Right lobe of liver (tissue), 6 donors: ENCODE measurements around the gene CLEC16A. TPM values are rescaled to one million over a fixed set of nuclear protein-coding genes. Genes with fewer than 3 reads are reported as not detected.

Source experiments
- ATAC-seq, 4 donors: fragments of 200-7000 bp; cut with Tn5 transposase; one replicate each; pipeline ENCODE4 v1.9.1; 2020; ENCODE audit warnings: mild to moderate bottlenecking in 4 of 4, moderate library complexity in 4 of 4
- DNase-seq, 3 donors: peaks; one replicate each; pipeline ENCODE4 v3.0.0-alpha.2; 2020
- H3K27ac ChIP-seq, 3 donors: fragments of 200-600 bp; one replicate each; pipeline ENCODE4 v1.8.0; 2022
- H3K27me3 ChIP-seq, 2 donors: fragments of 200-600 bp; one replicate each; pipeline ENCODE4 v1.8.0; 2022
- H3K36me3 ChIP-seq, 4 donors: fragments of 200-600 bp; sonication (generic) in 1 of 4; one replicate each; pipeline versions ENCODE4 v1.5.1 to v1.8.0; 2017 to 2022; ENCODE audit warnings: control low read depth in 1 of 4
- H3K4me1 ChIP-seq, 4 donors: fragments of 200-600 bp; sonication (generic) in 1 of 4; one replicate each; pipeline versions ENCODE4 v1.5.1 to v1.8.0; 2017 to 2022; ENCODE audit warnings: control low read depth in 1 of 4
- H3K4me3 ChIP-seq, 3 donors: fragments of 200-600 bp; one replicate each; pipeline ENCODE4 v1.8.0; 2022
- H3K9me3 ChIP-seq, 4 donors: fragments of 200-600 bp; sonication (generic) in 1 of 4; one replicate each; pipeline versions ENCODE4 v1.5.1 to v1.8.0; 2017 to 2022; ENCODE audit warnings: control low read depth in 1 of 4
- POLR2A ChIP-seq: fragments of 450-650 bp; IDR thresholded peaks from one replicate; pipeline ENCODE4 v1.6.1; 2017; ENCODE audit warnings: antibody characterized with exemption, mild to moderate bottlenecking
- WGBS: methylation state at CpG from one replicate; pipeline ENCODE4 v1.1.6; 2018; ENCODE audit warnings: low coverage, low lambda C conversion rate; ENCODE audit not compliant: insufficient coverage; ENCODE audit errors: missing lambda C conversion rate; 5-methylcytosine and 5-hydroxymethylcytosine counted together
- intact Hi-C, 2 donors: fragments of 100-400 bp; cut with DNase I; formaldehyde crosslinking; loops; one replicate each; pipeline versions ENCODE4 v1.11.2 to v1.14.1; 2022
- total RNA-seq, 6 experiments: library from RNA; depleted of rRNA in 2 of 6; stranded (reverse); fragments of >200 nt in 2 of 6; fragmentation: NEBNext Ultra II Directional in 3 of 6; extraction: Animal tissue kit (Norgen Biotek cat#: 25700) in 3 of 6; gene quantifications; one replicate each; pipeline versions ENCODE4 v1.1.0 to v1.2.4, GENCODE V29; 2016 to 2023
- TF ChIP-seq, protein P1 (sequence below), 4 donors: fragments of 200-600 bp in 3 of 4; fragments of 450-650 bp in 1 of 4; IDR thresholded peaks; one replicate each; pipeline versions ENCODE4 v1.5.1 to v1.8.0; 2016 to 2022; ENCODE audit warnings: antibody characterized with exemption in 4 of 4, mild to moderate bottlenecking in 2 of 4
- donor health status: DM: no; HTN: yes; CAD: no.
- donor health status: DM: no; HTN: no; CAD: no.
- donor health status: DM: no; HTN: no; CAD: no.
- donor health status: DM: no; HTN: yes; CAD: no.
- donor health status: DM: no; HTN: yes; CAD: no.

CLEC16A gene
- total RNA-seq, 6 experiments from 2014 or later: 15.2 to 25.9 (median 19.8) TPM

DNA sequence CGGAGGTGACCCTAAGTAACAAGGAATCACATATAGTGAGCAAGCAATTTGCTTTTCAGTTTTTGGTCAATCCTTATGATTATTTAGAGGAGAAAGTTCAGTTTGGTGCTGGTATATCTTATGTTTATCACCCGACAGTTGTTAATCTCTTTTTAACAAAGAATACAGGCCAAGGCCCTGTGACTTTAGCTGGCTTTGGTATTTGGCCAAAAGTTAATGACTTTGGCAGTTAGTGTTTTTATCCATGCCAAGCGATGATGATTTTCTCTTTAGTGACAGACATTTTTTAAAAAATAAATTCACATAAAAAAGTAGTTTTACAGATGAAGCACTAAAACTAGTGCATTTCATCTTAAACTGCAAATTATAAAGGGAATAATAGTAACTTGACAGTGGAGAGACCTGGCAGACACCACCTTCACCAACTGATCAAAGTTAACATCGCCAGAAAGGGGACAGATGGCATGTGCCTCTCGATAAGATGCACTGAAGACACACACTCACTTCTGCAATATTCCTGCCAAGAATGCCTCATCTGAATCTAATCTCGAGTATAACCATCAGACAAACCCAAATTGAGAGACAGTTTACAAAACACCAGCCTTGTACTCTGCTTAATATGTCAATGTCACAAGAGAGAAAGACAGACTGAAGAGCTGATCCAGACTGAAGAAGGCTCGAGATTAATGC, 9.0 kb upstream of the CLEC16A start:
- intact Hi-C loops: no loop called here
- no peak overlapping the region for H3K4me3 ChIP-seq
- no peak overlapping the region for H3K27ac ChIP-seq
- peaks cover 0 to 63% (median 31%) of the 10 kb centered on the region in 4 donors for H3K4me1 ChIP-seq
- H3K27me3 ChIP-seq: no peaks in the 10 kb centered on the region
- ATAC-seq (no peak), DNase-seq (no peak)
- TF ChIP-seq, protein P1, sequence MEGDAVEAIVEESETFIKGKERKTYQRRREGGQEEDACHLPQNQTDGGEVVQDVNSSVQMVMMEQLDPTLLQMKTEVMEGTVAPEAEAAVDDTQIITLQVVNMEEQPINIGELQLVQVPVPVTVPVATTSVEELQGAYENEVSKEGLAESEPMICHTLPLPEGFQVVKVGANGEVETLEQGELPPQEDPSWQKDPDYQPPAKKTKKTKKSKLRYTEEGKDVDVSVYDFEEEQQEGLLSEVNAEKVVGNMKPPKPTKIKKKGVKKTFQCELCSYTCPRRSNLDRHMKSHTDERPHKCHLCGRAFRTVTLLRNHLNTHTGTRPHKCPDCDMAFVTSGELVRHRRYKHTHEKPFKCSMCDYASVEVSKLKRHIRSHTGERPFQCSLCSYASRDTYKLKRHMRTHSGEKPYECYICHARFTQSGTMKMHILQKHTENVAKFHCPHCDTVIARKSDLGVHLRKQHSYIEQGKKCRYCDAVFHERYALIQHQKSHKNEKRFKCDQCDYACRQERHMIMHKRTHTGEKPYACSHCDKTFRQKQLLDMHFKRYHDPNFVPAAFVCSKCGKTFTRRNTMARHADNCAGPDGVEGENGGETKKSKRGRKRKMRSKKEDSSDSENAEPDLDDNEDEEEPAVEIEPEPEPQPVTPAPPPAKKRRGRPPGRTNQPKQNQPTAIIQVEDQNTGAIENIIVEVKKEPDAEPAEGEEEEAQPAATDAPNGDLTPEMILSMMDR (IDR thresholded peaks at IDR 0.05): no peak
- TF ChIP-seq POLR2A: no peak
- no peaks in the 10 kb centered on the region for H3K9me3 ChIP-seq
- WGBS: 25% methylated on average over 7 of the region's 7 CpGs
- H3K36me3 ChIP-seq: peaks cover 0 to 6% (median 0%) of the 10 kb centered on the region in 4 donors

DNA sequence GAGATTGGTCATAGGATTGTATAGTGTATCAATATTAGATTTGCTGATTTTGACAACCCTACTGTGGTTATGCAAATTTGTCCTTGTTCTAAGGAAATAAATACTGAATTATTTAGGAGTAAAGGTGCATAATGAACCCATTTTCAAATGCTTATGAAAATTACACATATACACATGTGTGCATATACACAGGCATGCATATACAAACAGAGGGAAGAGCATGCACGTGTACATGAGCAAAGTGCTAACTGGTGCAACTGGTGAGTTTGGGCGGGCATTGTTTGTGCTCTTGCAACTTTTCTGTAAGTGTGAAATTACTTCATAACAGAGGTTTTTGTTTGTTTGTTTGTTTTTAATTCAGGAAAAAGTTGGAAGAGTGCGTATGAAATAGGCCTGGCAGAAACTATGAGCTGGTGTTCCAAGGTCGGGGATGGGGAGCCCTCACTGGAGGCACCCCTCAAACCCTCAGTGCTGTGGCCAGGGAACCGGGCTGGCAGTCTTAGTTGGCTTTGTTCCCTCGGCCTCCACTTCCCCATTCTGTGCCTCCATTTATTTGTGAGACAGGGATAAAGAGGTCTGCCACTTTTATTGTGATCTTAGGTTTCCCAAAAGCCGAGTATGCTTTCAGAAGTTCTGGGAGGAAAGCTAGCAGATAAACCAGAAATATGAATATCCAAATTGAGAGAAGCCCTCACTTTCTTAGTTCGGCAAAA, 7.9 kb upstream of the CLEC16A start:
- Histone ChIP-seq H3K27me3 (no peaks in the 10 kb centered on the region), H3K4me3 (peak overlapping the region in 1 of 3 donors; percentile 37), H3K27ac (peak overlapping the region in 1 of 3 donors; percentile 71), H3K4me1 (peaks cover 0 to 65% (median 27%) of the 10 kb centered on the region in 4 donors), H3K36me3 (peaks cover 0 to 6% (median 0%) of the 10 kb centered on the region in 4 donors), H3K9me3 (no peaks in the 10 kb centered on the region)
- intact Hi-C loops: no loop called here
- TF ChIP-seq POLR2A: no peak
- TF ChIP-seq, protein P1 (IDR thresholded peaks at IDR 0.05): no peak
- ATAC-seq (no peak), DNase-seq (no peak)
- 22% methylated on average over 8 of the region's 8 CpGs for WGBS

DNA sequence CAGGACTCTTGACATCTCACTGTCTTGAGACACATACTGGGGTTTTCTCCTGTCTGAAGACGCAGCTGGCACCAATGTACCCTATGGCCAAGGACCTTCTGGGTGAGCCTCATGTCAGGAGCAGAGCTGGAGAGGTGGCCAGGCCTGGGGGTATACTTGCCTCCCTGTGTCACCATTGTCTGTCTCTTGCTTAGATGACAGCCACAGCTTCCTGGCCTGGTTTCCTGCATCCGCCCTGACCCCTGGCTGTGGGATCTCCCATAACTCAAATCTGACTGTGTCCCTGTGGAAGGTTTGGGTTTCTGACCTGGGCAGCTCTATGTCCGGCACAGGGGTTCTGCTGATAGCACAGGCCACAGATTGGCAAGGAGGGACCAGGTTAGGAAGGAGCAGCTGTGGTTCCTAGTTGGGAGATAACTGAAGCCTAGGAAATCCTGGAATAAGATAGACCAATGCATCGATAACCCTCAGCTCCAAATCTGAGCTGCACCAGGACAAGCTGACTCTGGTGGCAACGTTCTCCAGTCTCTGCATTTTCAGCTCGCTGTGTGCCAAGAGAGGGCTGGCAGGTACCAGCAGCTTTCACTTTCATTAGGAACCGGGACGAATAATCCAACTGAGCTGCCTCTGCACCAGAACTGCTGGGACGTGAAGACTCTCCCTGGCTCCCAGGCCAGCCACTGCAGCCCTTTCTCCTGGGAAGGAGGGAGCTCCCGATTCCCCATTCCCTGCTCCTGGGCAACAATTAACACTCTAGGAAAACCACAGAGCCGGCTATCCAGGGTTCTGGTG, 7.1 kb upstream of the CLEC16A start:
- DNase-seq: peak in 2 of 3 donors; percentile 56 to 83

DNA sequence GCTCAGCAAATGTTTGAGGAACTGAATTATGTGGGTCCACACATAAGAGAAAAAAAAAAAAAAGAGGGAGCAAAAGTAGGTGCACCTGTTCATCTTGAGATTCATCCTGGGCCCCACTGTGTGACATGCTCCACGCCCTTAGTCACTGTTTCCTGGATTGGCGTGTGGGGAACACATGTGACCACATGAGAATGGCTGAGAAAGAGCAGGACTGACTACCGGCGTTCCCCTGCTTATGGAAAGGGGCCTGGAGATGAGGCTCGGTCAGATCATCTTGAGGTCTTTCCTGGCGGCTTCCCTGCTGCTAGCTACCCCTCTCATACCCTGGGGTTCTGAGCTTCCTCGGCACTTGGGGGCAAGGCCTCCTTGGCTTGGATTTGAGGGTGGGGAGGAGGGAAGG, 6.0 kb upstream of the CLEC16A start:
- Histone ChIP-seq H3K36me3 (peaks cover 0 to 5% (median 0%) of the 10 kb centered on the region in 4 donors), H3K9me3 (no peaks in the 10 kb centered on the region), H3K27me3 (no peaks in the 10 kb centered on the region), H3K27ac (peak overlapping the region; percentile 49 to 71 (median 49)), H3K4me3 (peak overlapping the region; percentile 0 to 37 (median 34)), H3K4me1 (peaks cover 0 to 72% (median 31%) of the 10 kb centered on the region in 4 donors)
- 22% methylated on average over 3 of the region's 7 CpGs for WGBS
- peak in 1 of 4 donors; percentile 5 for ATAC-seq
- TF ChIP-seq, protein P1 (IDR thresholded peaks at IDR 0.05): no peak
- TF ChIP-seq POLR2A: no peak
- intact Hi-C loops: no loop called here
- no peak for DNase-seq

More for the DNA sequence above, 7.1 kb upstream of the CLEC16A start:
- 10% methylated on average over 9 of the region's 11 CpGs for WGBS
- intact Hi-C loops: no loop called here
- no peaks in the 10 kb centered on the region for H3K27me3 ChIP-seq
- H3K36me3 ChIP-seq: peaks cover 0 to 6% (median 0%) of the 10 kb centered on the region in 4 donors
- TF ChIP-seq, protein P1 (IDR thresholded peaks at IDR 0.05): no peak
- TF ChIP-seq POLR2A: no peak
- ATAC-seq: peak; percentile 37 to 59 (median 50)
- H3K4me1 ChIP-seq: peaks cover 0 to 65% (median 27%) of the 10 kb centered on the region in 4 donors
- H3K9me3 ChIP-seq: no peaks in the 10 kb centered on the region
- H3K4me3 ChIP-seq: peak overlapping the region; percentile 2 to 37 (median 34)
- peak overlapping the region; percentile 3 to 71 (median 45) for H3K27ac ChIP-seq
